HG03097 (cell line): ENCODE data around the gene CAPN2.

Experiments used
- ATAC-seq: cut with Tn5 transposase; IDR thresholded peaks from one replicate; pipeline ENCODE4 v1.9.1; 2021; ENCODE audit not compliant: unreplicated experiment, low FRiP score

CAPN2 gene

GRCh38 chr1:223819730-223820514 lies 107.6 kb downstream of the CAPN2 start:
- no peak for ATAC-seq

GRCh38 chr1:223820515-223820858 lies 108.1 kb downstream of the CAPN2 start:
- no peak for ATAC-seq

DNA sequence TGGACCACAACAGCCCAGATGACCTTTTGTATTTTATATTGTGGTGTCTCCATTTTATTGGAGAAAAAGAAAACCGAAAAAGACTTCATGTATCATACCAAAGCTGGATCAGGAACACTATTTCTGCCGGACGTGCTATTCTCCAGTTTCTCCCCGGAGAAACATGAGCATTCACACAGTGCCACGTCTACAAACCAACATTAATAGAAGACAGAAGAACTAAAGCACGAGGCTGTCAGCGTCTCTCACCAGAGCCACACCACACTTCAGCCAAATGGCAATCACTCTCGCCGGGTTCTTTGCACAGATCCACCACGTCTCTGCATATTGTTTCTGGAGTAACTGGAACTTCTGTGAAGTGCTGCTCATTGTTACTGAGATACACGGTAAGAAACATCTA lies 108.6 kb downstream of the CAPN2 start:
- ATAC-seq: no peak

- no peak for ATAC-seq
Measured at GRCh38 chr1:223824287-223824686, 111.9 kb downstream of the CAPN2 start.

DNA sequence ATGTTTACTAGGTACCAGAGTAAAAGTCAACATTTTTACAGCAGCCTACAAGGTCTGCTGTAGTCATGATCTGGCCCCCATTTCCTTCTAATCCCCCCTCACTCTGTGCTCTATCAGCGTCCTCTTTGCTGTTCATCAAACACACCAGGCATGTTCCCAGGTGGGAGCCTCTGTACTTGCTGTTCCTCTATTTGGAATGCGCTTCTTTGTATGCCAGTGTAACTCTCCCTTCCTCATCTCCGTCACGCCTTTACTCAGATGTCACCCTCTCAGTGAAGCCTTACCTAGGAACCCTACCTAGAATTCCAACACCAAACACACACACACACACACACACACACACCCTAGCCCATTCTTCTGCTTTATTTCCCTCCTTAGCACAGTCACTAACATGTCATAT lies 112.4 kb downstream of the CAPN2 start:
- ATAC-seq: no peak
